ENCODE results near the gene RPL3. TPM values are rescaled to one million over a fixed set of nuclear protein-coding genes. Genes with fewer than 3 reads are reported as not detected.

The RPL3 gene
- polyA plus RNA-seq, 6 donors from 2014 or later: 2,656 to 3,743 (median 2,840) TPM

DNA sequence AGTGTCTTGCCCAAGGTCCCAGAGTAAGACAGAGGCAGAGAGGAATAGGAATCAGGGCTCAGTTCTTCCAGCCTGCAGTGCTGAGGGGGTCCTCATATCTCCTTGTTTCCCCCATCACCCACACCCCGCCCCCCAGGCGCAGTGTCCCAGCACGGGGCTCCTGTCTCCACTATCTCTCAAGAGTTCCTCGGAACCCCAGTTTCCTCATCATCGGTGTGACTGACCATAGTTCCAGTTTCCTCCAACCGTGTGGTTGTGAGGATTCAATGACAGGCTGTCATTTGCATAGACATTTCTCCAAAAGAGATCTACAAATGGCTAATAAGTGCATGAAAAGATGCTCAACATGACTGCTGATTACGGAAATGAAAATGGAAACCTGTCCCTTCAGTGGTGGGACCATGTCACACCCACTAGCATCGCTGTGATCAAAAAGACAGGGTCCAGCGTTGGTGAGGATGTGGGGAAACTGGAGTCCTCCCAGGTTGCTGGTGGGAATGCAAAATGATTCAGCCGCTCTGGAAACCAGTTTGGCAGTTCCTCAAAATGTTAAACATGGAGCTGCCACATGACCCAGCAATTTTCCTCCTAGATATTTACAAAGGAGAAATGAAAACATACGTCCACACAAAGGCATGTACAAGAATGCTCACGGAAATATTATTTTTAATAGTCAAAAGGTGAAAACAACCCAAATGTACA, 42.8 kb downstream of the RPL3 start:
- Mint-ChIP-seq H3K36me3 (no peaks in the 10 kb centered on the region), H3K4me3 (no peak overlapping the region), H3K4me1 (peaks cover 0 to 3% (median 0%) of the 10 kb centered on the region in 3 donors), H3K27me3 (peaks cover 31 to 64% (median 34%) of the 10 kb centered on the region in 3 donors), H3K27ac (peak overlapping the region in 1 of 6 donors; percentile 45), H3K9me3 (peaks cover 0 to 7% (median 5%) of the 10 kb centered on the region in 7 donors)
- DNase-seq (no peak), ATAC-seq (ENCODE audit: low read depth in 2 of 2) (no peak)

DNA sequence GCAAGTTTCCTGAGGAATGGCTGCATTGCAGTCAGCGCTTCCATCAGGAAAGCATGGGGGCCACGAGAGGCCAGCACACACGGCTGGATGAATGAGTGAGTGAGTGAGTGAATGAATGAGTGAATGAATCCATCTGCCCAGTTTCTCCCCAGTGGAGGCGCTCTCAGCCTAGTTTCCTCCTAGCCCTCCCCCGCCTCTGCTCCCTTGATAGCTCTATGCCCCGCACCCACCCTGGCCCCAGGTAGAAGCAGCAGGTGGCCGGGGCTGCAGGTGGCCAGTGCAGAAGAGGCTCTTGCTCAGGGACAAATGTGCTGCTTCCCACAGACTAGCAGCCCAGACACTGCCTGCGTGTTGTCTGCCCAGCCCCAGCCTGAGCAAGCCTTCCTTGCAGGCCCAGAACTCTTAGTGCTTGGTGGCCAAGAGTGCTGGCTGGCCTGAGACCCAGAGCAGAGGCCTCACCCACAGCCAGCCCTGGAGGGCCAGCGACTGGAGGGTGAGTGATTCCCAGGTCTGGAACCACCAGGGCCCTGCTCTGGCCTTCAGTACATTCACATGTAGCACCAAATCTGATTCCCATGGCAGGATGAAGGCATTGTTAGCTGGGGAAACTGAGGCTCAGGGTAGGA, 43.5 kb downstream of the RPL3 start:
- H3K36me3 Mint-ChIP-seq: no peaks in the 10 kb centered on the region
- H3K27ac Mint-ChIP-seq: peak overlapping the region in 1 of 6 donors; percentile 45
- H3K4me1 Mint-ChIP-seq: no peaks in the 10 kb centered on the region
- ATAC-seq (ENCODE audit: low read depth in 2 of 2) (no peak), DNase-seq (no peak)
- H3K9me3 Mint-ChIP-seq: peaks cover 0 to 8% (median 6%) of the 10 kb centered on the region in 7 donors
- peaks cover 25 to 64% (median 30%) of the 10 kb centered on the region in 3 donors for H3K27me3 Mint-ChIP-seq
- H3K4me3 Mint-ChIP-seq: no peak overlapping the region

DNA sequence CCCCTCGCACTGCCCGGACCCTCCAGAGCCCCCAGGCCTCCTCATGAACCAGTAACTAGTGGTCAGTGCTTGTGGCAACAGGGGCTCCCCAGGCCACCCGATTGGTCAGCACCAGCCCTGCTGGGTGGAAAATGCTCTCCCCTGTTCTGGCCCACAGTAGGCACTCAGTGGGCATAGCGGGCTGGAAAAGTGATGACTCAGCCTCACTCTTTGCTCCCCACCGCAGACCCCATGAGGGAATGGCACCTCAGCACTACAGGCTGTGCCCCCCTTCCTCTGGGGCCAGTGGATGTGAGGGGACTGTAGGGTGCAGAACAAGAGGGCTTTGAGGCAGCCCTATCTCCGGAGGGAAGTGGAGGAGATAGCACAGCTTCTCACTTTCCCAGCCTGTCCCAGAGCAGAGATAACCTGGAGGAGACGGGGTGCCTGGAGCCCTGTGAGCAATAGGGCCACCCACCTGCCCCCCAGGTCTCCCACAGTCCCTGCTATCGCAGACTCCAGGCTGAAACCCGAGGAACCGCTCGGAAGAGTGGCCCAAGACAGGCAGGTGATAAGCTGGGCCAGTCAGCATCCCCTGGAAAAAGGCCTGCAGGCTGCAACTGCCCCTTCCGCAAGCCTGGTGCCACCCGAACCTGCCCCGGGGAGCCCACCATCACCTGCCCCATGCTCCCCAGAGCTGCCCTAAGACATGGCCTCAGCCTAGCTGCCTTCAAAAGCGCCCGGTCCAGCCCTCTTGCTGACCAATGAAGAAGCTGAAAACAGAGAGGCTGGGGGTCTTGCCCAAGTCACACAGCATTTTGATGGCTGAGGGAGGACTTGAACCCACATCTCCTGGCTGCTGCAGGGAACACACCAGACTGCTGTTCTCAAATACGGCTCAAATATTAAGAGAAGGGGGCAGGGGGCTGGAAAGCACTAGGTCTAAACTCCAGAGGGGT, 45.2 kb downstream of the RPL3 start:
- Mint-ChIP-seq H3K4me1 (no peaks in the 10 kb centered on the region), H3K9me3 (peaks cover 0 to 8% (median 6%) of the 10 kb centered on the region in 7 donors), H3K27ac (peak overlapping the region in 1 of 6 donors; percentile 78), H3K27me3 (peaks cover 20 to 54% (median 20%) of the 10 kb centered on the region in 3 donors), H3K36me3 (no peaks in the 10 kb centered on the region), H3K4me3 (peak overlapping the region in 1 of 8 donors; percentile 5)
- no peak for ATAC-seq (ENCODE audit: low read depth in 2 of 2)
- DNase-seq: no peak

DNA sequence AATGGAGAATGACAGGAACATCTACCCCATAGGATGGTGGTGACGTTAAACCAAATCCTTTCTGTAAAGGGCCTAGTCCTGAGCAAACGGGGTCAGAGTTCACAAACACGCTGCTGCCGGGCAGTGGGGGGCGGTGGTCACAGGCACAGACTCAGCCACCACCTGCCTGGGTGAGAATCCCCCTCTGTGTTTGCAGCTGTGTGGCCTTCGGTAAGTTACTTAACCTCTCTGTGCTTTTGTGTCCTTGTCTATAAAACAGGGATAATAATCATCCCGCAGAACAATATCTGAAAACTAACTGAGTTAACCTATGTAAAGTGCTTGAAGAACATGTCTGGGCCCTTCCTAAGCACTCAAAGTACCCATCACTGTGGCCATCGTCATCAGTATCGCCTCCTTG, 48.6 kb downstream of the RPL3 start:
- Mint-ChIP-seq H3K4me3 (no peak overlapping the region), H3K27me3 (peaks cover 3 to 31% (median 14%) of the 10 kb centered on the region in 3 donors), H3K36me3 (no peaks in the 10 kb centered on the region), H3K9me3 (peaks cover 0 to 5% (median 0%) of the 10 kb centered on the region in 7 donors), H3K27ac (peak overlapping the region in 1 of 6 donors; percentile 73), H3K4me1 (peaks cover 0 to 4% (median 2%) of the 10 kb centered on the region in 3 donors)
- no peak for DNase-seq
- no peak for ATAC-seq (ENCODE audit: low read depth in 2 of 2)

DNA sequence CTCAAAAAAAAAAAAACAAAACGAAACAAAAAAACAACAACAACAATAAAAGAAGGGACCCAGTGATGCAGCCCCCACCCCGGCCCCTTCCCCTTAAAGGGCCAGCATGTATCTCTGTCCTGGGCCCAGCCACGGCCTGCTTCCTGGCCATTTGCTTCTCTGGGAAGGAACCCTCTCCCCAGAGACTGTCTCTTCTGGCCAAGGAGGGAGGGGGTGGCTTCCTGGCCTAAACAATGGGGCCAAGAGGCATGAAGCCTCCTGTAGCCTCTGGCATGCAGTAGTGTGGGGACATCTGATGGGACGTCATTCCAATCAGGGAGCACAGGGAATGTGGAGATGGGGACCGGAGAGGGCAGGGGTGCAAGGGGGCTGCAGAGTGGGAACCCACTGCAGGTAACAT, 49.1 kb downstream of the RPL3 start:
- peaks cover 0 to 27% (median 14%) of the 10 kb centered on the region in 3 donors for H3K27me3 Mint-ChIP-seq
- peaks cover 0 to 5% (median 0%) of the 10 kb centered on the region in 7 donors for H3K9me3 Mint-ChIP-seq
- DNase-seq: no peak
- peak overlapping the region in 1 of 6 donors; percentile 59 for H3K27ac Mint-ChIP-seq
- peaks cover 0 to 4% (median 2%) of the 10 kb centered on the region in 3 donors for H3K4me1 Mint-ChIP-seq
- no peak overlapping the region for H3K4me3 Mint-ChIP-seq
- no peak for ATAC-seq (ENCODE audit: low read depth in 2 of 2)
- no peaks in the 10 kb centered on the region for H3K36me3 Mint-ChIP-seq

DNA sequence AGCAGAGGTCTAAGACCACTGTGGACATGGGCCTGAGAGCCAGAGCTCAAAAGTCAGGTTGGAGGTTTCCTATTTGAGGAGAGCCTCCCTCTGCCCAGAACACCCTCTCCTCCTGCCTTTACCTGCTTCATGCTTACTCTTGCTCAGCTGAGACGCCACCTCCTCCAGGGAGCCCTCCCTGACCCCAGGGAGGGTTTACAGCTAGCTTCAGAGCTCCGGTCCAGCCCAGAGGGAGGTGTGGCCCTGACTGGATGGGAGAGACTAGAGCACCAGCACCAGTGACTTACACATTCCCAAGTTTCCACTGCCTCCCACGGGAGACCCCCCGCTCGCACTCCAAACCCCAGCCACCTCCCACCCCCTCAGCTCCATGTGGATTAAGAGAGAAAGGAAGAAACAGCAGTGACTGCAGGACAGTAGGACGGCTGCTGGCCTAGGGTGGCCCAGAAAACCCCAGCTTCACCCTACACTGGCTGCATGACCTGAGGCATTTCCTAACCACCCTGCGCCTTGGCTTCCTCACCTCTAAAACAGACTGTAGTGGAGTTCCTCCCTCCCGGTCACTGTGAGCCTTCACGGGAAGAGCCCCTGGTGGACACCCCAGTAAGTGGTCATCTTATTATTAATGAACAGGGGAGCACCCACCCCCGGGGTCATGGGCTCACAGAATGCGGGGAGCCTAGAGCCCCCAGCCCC, 50.2 kb downstream of the RPL3 start:
- Mint-ChIP-seq H3K36me3 (peaks cover 0 to 9% of the 10 kb centered on the region in 2 donors), H3K4me1 (peaks cover 0 to 4% (median 2%) of the 10 kb centered on the region in 3 donors), H3K4me3 (peak overlapping the region in 1 of 8 donors; percentile 70), H3K27me3 (peaks cover 0 to 36% (median 23%) of the 10 kb centered on the region in 3 donors), H3K9me3 (peaks cover 0 to 6% (median 2%) of the 10 kb centered on the region in 7 donors), H3K27ac (no peak overlapping the region)
- DNase-seq: no peak
- no peak for ATAC-seq (ENCODE audit: low read depth in 2 of 2)

DNA sequence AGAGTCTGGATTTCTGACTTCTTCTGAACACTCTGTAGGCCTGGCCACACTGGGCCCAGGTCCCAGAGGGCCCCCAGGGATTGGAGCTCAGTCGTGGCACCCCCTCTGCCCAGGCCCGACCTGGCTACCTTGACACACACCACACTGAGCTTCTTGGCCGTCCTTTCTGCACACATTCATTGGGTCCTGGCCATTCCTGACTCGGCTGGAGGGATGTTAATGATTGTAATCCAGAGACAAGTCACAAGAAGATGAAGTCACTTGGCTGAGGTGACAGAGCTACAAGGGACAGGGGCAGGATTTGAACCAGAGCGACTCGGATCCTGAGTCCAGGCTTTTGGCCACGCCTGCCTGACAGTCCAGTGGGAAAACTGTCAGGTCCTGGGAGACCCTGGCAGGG, 50.8 kb downstream of the RPL3 start:
- Mint-ChIP-seq H3K9me3 (peaks cover 0 to 6% (median 2%) of the 10 kb centered on the region in 7 donors), H3K4me3 (no peak overlapping the region), H3K27me3 (peaks cover 0 to 37% (median 28%) of the 10 kb centered on the region in 3 donors), H3K4me1 (peaks cover 0 to 4% (median 2%) of the 10 kb centered on the region in 3 donors), H3K27ac (peak overlapping the region in 1 of 6 donors; percentile 62), H3K36me3 (peaks cover 0 to 13% of the 10 kb centered on the region in 2 donors)
- DNase-seq: no peak
- ATAC-seq (ENCODE audit: low read depth in 2 of 2): no peak

DNA sequence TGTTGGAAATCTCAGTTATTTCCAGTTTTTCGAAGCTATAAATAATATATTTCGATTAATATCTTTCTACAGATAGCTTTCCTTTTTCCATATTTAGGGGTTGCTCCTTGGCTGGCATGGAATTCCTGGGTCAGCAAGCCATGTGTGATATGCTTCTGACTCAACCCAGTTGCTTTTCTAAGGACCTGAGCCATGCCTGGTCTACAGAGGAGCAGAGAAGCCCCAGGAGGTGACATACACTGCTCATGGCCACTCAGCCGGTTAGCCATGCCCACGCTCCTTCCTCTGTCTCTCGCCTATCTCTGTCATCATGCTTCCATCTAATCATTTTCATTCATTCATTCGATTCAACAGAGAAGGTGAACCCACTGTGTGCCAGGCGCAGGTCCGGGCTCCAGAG, 51.4 kb downstream of the RPL3 start:
- Mint-ChIP-seq H3K4me3 (no peak overlapping the region), H3K27me3 (peaks cover 0 to 31% (median 28%) of the 10 kb centered on the region in 3 donors), H3K36me3 (peaks cover 0 to 13% of the 10 kb centered on the region in 2 donors), H3K9me3 (peaks cover 0 to 6% (median 2%) of the 10 kb centered on the region in 7 donors), H3K27ac (no peak overlapping the region), H3K4me1 (peaks cover 0 to 4% (median 2%) of the 10 kb centered on the region in 3 donors)
- no peak for DNase-seq
- no peak for ATAC-seq (ENCODE audit: low read depth in 2 of 2)

DNA sequence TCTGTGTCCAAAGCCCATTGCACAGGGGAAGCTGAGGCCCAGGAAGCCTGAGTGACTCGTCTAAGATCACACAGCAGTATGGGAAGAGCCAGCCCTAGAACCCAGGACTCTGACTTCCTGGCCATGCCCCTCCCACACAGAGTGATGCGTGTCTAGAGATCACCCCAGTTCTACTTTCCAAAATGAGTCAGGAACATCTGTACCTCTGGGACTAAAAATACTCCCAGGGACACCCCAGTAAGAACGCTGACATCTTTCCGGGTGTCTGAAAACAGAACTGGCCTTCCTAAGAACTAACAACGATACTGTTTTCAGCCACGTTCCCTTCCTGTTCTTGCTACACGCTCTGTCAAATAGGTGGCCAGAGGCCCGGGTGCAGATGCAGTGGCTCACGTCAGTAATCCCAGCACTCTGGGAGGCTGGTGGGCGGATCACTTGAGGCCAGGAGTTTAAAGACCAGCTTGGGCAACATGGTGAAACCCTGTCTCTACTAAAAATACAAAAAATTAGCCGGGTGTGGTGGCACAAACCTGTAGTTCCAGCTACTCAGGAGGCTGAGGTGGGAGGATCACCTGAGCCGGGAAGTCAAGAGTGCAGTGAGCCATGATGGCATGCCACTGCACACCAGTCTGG, 52.9 kb downstream of the RPL3 start:
- Mint-ChIP-seq H3K27ac (no peak overlapping the region), H3K9me3 (peaks cover 1 to 12% (median 6%) of the 10 kb centered on the region in 7 donors), H3K4me3 (no peak overlapping the region), H3K36me3 (peaks cover 0 to 26% of the 10 kb centered on the region in 2 donors), H3K4me1 (peaks cover 0 to 8% (median 2%) of the 10 kb centered on the region in 3 donors), H3K27me3 (peaks cover 3 to 42% (median 30%) of the 10 kb centered on the region in 3 donors)
- DNase-seq (no peak), ATAC-seq (ENCODE audit: low read depth in 2 of 2) (peak in 1 of 2 donors; percentile 25)

DNA sequence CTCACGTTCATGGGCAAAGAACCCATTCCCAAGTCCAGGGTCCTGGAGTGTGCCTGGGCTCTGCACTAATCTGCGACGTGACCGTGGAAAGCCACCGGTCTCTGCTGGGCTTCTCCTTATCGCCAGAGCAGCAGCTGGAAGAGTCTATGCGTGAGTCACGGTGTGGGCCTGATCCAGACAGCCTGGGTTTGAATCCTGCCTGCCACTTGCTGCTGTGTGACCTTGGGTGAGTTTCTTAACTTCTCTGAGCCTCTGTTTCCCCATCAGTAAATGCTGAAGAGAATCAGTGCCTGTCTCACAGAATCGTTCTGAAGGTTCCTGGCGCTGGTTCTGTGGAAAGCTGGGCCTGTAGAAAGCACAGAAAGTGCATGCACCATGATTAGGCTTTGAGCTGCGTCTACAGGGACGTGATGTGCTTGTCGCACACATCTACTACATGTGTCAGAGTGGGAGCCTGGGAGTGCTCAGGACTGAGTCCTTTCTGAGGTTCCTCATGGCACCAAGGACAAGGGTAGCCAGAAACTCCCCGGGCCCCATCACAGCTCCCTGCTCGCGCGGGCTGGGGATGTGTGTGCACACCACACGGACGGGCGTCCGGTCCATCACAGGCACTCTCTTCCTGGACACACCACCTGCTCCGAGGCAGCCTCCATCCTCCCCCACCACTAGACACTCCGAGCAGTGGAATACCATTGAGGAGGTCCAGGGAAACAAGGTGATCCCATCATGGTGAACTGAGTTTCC, 54.1 kb downstream of the RPL3 start:
- no peak for ATAC-seq (ENCODE audit: low read depth in 2 of 2)
- H3K36me3 Mint-ChIP-seq: peaks cover 0 to 35% of the 10 kb centered on the region in 2 donors
- H3K9me3 Mint-ChIP-seq: peaks cover 5 to 17% (median 12%) of the 10 kb centered on the region in 7 donors
- H3K4me1 Mint-ChIP-seq: peaks cover 0 to 8% (median 2%) of the 10 kb centered on the region in 3 donors
- DNase-seq: no peak
- H3K27ac Mint-ChIP-seq: no peak overlapping the region
- peak overlapping the region in 1 of 8 donors; percentile 21 for H3K4me3 Mint-ChIP-seq
- H3K27me3 Mint-ChIP-seq: peaks cover 3 to 45% (median 39%) of the 10 kb centered on the region in 3 donors

DNA sequence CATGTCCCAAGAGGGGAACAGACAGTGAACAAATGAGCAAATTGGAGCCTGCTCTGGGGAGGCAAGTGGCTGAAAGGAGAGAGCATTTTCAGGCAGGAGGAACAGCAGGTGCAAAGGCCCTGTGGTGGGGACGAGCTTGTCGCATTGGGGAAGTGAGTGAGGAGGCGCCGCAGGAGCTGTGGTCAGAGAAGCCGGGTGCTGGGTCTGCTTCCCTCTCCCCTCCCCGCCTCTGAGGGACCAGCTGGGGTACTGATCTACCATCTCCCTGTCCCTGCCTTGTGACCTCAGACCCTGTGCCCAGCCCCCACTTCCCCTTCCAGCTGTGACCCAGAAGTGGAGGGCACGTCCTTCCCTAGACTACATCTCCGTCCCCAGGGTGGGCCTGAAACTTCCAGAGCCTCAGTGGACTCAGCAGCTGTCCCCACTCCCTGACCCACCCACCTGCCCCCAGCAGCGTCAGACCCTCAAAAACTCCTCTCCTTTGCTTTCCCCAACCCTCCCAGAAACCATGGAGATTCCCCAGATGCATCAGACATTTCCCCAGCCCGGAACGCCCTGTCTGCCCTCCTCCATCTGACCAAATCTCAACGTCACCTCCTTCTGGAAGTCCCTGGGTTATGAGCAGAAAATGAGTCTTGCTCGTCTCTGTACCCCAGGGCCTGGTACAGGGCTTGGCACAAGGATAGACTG, 54.9 kb downstream of the RPL3 start:
- H3K27ac Mint-ChIP-seq: peak overlapping the region in 1 of 6 donors; percentile 47
- peaks cover 5 to 17% (median 12%) of the 10 kb centered on the region in 7 donors for H3K9me3 Mint-ChIP-seq
- DNase-seq (no peak), ATAC-seq (ENCODE audit: low read depth in 2 of 2) (no peak)
- peaks cover 0 to 8% (median 2%) of the 10 kb centered on the region in 3 donors for H3K4me1 Mint-ChIP-seq
- H3K4me3 Mint-ChIP-seq: no peak overlapping the region
- peaks cover 0 to 35% of the 10 kb centered on the region in 2 donors for H3K36me3 Mint-ChIP-seq
- peaks cover 3 to 50% (median 39%) of the 10 kb centered on the region in 3 donors for H3K27me3 Mint-ChIP-seq
